NCI-H748 treated with DMSO at 0.1 percent for 48 hours (cell line): Measurements from ENCODE around the gene NECTIN2.
"Not testable (repeated sequence)": the region's sequence is repeated elsewhere in the genome, so short reads cannot be mapped to it uniquely, and the experiment has no call there.

Experiments used
- DNase-seq: peaks from one replicate; lab custom pipeline; 2025; lab: John Stamatoyannopoulos, UW

The NECTIN2 gene

DNA sequence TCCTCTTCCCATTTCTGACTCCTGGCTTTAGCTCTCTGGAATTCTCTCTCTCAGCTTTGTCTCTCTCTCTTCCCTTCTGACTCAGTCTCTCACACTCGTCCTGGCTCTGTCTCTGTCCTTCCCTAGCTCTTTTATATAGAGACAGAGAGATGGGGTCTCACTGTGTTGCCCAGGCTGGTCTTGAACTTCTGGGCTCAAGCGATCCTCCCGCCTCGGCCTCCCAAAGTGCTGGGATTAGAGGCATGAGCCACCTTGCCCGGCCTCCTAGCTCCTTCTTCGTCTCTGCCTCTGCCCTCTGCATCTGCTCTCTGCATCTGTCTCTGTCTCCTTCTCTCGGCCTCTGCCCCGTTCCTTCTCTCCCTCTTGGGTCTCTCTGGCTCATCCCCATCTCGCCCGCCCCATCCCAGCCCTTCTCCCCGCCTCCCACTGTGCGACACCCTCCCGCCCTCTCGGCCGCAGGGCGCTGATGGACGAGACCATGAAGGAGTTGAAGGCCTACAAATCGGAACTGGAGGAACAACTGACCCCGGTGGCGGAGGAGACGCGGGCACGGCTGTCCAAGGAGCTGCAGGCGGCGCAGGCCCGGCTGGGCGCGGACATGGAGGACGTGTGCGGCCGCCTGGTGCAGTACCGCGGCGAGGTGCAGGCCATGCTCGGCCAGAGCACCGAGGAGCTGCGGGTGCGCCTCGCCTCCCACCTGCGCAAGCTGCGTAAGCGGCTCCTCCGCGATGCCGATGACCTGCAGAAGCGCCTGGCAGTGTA, 62.2 kb downstream of the NECTIN2 start:
- no peak for DNase-seq

DNA sequence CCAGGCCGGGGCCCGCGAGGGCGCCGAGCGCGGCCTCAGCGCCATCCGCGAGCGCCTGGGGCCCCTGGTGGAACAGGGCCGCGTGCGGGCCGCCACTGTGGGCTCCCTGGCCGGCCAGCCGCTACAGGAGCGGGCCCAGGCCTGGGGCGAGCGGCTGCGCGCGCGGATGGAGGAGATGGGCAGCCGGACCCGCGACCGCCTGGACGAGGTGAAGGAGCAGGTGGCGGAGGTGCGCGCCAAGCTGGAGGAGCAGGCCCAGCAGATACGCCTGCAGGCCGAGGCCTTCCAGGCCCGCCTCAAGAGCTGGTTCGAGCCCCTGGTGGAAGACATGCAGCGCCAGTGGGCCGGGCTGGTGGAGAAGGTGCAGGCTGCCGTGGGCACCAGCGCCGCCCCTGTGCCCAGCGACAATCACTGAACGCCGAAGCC, 62.8 kb downstream of the NECTIN2 start:
- DNase-seq = no peak

DNA sequence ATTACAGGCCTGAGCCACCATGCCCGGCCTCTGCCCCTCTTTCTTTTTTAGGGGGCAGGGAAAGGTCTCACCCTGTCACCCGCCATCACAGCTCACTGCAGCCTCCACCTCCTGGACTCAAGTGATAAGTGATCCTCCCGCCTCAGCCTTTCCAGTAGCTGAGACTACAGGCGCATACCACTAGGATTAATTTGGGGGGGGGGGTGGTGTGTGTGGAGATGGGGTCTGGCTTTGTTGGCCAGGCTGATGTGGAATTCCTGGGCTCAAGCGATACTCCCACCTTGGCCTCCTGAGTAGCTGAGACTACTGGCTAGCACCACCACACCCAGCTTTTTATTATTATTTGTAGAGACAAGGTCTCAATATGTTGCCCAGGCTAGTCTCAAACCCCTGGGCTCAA, 63.7 kb downstream of the NECTIN2 start:
- DNase-seq = no peak

DNA sequence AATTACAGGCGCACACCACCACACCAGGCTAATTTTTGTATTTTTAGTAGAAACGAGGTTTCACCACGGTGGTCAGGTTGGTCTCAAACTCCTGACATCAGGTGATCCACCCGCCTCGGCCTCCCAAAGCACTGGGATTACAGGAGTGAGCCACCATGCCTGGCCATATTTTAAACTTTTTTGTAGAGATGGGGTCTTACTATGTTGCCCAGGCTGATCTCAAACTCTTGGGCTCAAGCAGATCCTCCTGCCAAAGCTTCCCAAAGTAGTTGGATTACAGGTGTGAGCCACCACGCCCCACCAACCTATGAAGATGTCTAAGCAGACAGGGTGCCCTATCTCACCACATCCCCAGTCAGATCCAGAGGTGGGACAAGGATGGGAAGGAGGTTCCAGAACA, 65.8 kb downstream of the NECTIN2 start:
- not testable (repeated sequence) for DNase-seq

DNA sequence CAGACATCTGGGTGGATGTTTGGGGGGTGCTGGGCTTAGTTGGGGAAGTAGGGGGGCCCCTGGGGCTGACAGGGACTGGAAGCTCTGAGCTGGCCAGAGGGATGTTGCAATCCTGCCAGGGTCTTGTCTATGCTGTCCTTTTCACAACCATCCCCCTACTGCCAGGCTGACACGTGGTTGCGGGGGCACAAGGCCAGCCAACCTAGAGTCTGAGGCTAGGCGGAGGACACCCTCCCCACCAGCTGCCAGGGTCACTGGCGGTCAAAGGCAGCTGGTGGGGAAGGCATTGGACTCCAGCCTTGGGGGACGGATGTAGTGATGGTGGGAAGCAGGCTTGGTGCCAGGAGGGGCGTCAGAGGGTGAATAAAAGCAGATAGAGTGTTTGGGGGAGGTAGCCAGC, 66.8 kb downstream of the NECTIN2 start:
- no peak for DNase-seq

DNA sequence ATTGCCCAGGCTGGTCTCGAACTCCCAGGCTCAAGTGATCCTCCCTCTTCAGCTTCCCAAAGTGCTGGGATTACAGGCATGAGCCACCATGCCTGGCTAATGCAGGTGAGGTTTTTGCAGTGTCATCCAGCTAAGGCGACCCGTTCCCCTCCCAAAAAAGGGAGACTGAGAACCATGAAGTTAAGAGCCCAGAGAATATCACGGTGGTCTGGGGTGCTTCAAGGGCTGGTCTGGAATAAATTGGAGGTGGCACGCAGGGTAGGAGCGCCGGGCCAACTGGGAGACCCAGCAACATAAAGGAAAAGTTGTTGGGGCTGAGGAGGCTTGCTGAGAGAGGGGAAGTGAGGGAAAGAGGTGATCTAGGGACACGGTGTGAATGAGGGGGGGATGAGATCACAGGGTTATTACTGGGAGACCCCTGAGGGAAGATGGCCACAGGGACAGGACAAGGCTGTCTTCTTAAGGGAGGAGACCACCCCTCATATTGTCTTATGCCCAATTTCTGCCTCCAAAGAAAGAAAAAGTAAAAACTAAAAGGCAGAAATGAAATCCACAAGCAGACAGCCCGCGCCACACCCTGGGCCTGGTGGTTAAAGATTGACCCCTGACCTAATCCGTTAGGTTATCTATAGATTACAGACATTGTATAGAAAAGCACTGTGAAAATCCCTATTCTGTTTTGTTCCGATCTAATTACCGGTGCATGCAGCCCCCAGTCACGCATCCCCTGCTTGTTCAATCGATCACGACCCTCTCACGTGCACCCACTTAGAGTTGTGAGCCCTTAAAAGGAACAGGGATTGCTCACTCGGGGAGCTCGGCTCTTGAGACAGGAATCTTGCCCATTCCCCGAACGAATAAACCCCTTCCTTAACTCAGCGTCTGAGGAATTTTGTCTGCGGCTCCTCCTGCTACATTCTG, 67.7 kb downstream of the NECTIN2 start:
- DNase-seq = not testable (repeated sequence)

DNA sequence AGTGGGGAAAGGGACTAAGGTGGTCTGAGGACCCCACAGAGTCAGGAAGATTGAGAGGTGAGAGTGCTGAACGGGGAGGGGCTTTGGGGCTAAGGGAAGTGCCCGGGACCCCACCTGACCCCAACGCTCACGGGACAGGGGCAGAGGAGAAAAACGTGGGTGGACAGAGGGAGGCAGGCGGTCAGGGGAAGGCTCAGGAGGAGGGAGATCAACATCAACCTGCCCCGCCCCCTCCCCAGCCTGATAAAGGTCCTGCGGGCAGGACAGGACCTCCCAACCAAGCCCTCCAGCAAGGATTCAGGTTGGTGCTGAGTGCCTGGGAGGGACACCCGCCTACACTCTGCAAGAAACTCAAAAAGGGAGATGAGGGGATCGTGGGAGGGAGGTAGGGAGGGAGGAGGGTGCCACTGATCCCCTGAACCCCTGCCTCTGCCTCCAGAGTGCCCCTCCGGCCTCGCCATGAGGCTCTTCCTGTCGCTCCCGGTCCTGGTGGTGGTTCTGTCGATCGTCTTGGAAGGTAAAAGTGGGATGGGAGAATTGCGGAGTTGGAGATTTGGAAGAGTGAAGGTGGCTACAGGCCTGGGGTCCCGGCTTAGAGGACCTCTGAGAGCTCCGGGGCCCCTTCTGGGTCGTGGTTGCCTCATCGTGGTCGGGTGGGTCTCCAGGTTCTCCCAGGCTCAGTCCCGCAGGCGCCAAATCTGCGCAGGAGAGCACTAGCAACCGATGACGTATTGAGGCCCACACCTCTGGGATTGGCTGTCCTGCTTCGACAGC, 68.5 kb downstream of the NECTIN2 start, which contains the start of gene APOC1:
TSS of gene APOC1 (plus strand) at position 176 of the 774 bp plus-strand sequence. CDS start at position 460, 284 bp downstream.
- peak; percentile 73 for DNase-seq

DNA sequence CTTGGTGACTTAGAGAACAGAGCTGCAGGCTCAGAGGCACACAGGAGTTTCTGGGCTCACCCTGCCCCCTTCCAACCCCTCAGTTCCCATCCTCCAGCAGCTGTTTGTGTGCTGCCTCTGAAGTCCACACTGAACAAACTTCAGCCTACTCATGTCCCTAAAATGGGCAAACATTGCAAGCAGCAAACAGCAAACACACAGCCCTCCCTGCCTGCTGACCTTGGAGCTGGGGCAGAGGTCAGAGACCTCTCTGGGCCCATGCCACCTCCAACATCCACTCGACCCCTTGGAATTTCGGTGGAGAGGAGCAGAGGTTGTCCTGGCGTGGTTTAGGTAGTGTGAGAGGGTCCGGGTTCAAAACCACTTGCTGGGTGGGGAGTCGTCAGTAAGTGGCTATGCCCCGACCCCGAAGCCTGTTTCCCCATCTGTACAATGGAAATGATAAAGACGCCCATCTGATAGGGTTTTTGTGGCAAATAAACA, 78.2 kb downstream of the NECTIN2 start:
- no peak for DNase-seq

DNA sequence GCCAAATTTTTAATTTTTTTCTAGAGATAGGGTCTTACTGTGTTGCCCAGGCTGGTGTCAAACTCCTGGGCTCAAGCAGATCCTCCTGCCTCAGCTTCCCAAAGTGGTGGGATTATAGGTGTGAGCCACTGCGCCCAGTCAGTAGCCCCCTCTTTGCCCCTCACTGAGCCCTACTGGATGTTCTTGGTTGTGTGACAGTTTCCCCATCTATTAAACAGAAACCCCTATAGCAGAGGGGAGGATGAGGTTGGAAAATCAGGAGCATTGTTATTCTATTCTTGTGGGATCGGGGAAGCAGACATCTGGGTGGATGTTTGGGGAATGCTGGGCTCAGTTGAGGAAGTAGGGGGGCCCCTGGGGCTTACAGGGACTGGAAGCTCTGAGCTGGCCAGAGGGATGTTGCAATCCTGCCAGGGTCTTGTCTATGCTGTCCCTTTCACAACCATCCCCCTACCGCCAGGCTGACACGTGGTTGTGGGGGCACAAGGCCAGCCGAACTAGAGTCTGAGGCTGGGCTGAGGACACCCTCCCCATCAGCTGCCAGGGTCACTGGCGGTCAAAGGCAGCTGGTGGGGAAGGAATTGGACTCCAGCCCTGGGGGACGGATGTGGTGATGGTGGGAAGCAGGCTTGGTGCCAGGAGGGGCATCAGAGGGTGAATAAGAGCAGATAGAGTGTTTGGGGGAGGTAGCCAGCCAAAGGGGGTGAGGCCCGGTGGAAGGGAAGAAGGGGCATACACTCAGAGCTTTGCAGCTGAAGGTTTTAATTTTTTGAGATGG, 79.2 kb downstream of the NECTIN2 start:
- DNase-seq = no peak

DNA sequence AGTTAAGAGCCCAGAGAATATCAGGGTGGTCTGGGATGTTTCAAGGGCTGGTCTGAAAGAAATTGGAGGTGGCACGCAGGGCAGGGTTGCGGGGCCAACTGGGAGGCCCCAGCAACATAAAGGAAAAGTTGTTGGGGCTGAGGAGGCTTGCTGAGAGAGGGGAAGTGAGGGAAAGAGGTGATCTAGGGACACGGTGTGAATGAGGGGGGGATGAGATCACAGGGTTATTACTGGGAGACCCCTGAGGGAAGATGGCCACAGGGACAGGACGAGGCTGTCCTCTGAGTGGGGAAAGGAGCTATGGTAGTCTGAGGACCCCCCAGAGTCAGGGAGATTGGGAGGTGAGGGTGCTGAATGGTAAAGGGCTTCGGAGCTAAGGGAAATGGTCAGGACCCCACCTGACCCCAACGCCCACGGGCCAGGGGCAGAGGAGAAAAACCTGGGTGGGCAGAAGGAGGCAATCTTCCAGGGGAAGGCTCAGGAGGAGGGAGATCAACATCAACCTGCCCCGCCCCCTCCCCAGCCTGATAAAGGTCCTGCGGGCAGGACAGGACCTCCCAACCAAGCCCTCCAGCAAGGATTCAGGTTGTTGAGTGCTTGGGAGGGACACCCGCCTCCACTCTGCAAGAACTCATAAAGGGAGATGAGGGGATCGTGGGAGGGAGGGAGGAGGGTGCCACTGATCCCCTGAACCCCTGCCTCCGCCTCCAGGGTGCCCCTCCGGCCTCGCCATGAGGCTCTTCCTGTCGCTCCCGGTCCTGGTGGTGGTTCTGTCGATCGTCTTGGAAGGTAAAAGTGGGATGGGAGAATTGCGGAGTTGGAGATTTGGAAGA, 80.4 kb downstream of the NECTIN2 start:
- DNase-seq = not testable (repeated sequence)

DNA sequence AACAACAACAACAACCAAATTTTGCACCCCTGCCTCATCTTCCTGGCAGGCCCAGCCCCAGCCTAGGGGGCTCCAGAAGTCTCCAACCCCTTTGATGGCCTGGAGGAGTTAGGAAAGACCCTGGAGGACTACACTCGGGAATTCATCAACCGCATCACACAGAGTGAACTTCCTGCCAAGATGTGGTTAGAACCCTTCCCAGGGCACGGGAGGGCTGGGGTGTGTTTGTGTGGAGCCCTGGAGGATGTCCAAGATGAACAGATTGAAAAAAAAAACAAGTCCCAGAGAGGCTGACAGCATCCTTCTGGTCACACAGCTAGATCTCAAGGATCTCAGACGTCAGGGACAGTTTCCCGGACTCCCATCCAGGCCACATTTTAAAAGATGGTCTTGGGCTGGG, 81.6 kb downstream of the NECTIN2 start:
- DNase-seq = no peak

DNA sequence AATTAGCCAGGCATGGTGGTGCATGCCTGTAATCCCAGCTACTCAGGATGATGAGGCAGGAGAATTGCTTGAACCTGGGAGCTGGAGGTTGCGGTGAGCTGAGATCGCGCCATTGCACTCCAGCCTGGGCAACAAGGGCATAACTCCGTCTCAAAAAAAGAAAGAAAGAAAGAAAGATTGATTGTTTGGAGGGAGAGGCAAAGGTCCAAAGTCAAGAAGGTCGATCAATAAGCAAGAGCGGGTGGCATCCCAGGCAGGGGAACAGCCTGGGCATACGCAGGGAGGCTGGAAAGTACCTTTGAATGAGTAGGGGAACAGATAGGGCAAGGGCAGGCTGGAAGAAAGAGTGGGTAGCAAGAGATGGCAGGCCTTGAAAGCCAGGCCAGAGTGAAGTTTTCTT, 84.0 kb downstream of the NECTIN2 start:
- DNase-seq = no peak

DNA sequence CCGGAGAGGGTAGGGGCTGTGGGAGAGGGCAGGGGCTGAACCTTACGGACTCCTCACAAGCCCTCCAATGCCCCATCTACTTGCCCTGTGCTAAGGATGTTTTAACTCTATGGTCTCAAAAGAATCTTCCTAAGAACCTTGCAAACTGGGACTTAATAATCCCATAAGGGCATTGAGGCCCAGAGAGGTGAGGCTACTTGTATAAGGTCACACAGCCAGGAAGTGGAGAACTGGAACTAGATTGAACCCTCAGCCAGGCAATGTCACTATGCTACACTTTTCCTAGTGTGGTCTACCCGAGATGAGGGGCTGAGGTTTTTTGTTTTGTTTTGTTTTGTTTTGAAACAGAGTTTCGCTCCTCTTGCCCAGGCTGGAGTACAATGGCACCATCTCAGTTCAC, 85.4 kb downstream of the NECTIN2 start:
- DNase-seq = no peak
